Measurements from ENCODE around the gene GRID2. TPM values are rescaled to one million over a fixed set of nuclear protein-coding genes. Genes with fewer than 3 reads are reported as not detected.

Gene GRID2
- total RNA-seq, 1 experiment from 2014 or later: 2.2 TPM

- no peaks in the 10 kb centered on the region for H3K27me3 ChIP-seq (ENCODE audit: low read length)
- H3K9me2 ChIP-seq (replicated peaks; ENCODE audit: low read length): no peaks in the 10 kb centered on the region
- TF ChIP-seq CTCF (conservative IDR thresholded peaks at IDR 0.05; ENCODE audit: low read depth, low read length) (no peak), EZH2 (IDR thresholded peaks at IDR 0.05; ENCODE audit: low read length, unreplicated experiment) (no peak), EZH2phosphoT487 (IDR thresholded peaks at IDR 0.05; ENCODE audit: borderline replicate concordance, low read length) (no peak)
- H3K4me3 ChIP-seq (ENCODE audit: low read length): no peak overlapping the region
- ChIA-PET CTCF (no interaction called here), POLR2A (ENCODE audit: unreplicated experiment) (interaction anchor here (0.7 kb wide), 1 partner anchor 245 kb away, joined by 5 read pairs; no protein-coding TSS in a partner anchor)
- ATAC-seq (no peak), DNase-seq (no peak)
- no peaks in the 10 kb centered on the region for H3K9me3 ChIP-seq (ENCODE audit: low read length)
- intact Hi-C loops (cut with micrococcal nuclease): no loop called here
- no TSS peak for BruUV-seq (replicated peaks)
- no peak overlapping the region for H3K27ac ChIP-seq (ENCODE audit: low read length)
- H3F3A ChIP-seq (ENCODE audit: low read length, unreplicated experiment): no peaks in the 10 kb centered on the region
- no peak overlapping the region for H3K9ac ChIP-seq (ENCODE audit: low read length)
- no peak overlapping the region for H2AFZ ChIP-seq (ENCODE audit: low read length)
- no peak overlapping the region for H3K4me2 ChIP-seq (ENCODE audit: low read length)
- H3K4me1 ChIP-seq (ENCODE audit: insufficient read depth, low read length): no peaks in the 10 kb centered on the region
- no peaks in the 10 kb centered on the region for H4K20me1 ChIP-seq (ENCODE audit: low read length)
- no peaks in the 10 kb centered on the region for H3K79me2 ChIP-seq (ENCODE audit: low read length)
- H3K36me3 ChIP-seq (ENCODE audit: low read depth, low read length): no peaks in the 10 kb centered on the region
Measured at GRCh38 chr4:93744961-93745360, 1441.2 kb downstream of the GRID2 start.

GRCh38 chr4:93746031-93746430 lies 1442.3 kb downstream of the GRID2 start:
- H3K79me2 ChIP-seq (ENCODE audit: low read length): no peaks in the 10 kb centered on the region
- ATAC-seq (no peak), DNase-seq (no peak)
- intact Hi-C loops (cut with micrococcal nuclease): no loop called here
- no peak overlapping the region for H2AFZ ChIP-seq (ENCODE audit: low read length)
- no peaks in the 10 kb centered on the region for H3F3A ChIP-seq (ENCODE audit: low read length, unreplicated experiment)
- ChIA-PET CTCF (no interaction called here), POLR2A (ENCODE audit: unreplicated experiment) (interaction anchor here (0.5 kb wide), 1 partner anchor 27 kb away, joined by 4 read pairs; no protein-coding TSS in a partner anchor)
- no peaks in the 10 kb centered on the region for H3K27me3 ChIP-seq (ENCODE audit: low read length)
- H3K4me1 ChIP-seq (ENCODE audit: insufficient read depth, low read length): no peaks in the 10 kb centered on the region
- H3K9me2 ChIP-seq (replicated peaks; ENCODE audit: low read length): no peaks in the 10 kb centered on the region
- H3K4me2 ChIP-seq (ENCODE audit: low read length): no peak overlapping the region
- no peaks in the 10 kb centered on the region for H3K36me3 ChIP-seq (ENCODE audit: low read depth, low read length)
- no peaks in the 10 kb centered on the region for H3K9me3 ChIP-seq (ENCODE audit: low read length)
- no peak overlapping the region for H3K9ac ChIP-seq (ENCODE audit: low read length)
- H3K27ac ChIP-seq (ENCODE audit: low read length): no peak overlapping the region
- BruUV-seq (replicated peaks): no TSS peak
- no peak overlapping the region for H3K4me3 ChIP-seq (ENCODE audit: low read length)
- no peak for TF ChIP-seq EZH2 (IDR thresholded peaks at IDR 0.05; ENCODE audit: low read length, unreplicated experiment)
- TF ChIP-seq CTCF (conservative IDR thresholded peaks at IDR 0.05; ENCODE audit: low read depth, low read length): no peak
- no peaks in the 10 kb centered on the region for H4K20me1 ChIP-seq (ENCODE audit: low read length)

DNA sequence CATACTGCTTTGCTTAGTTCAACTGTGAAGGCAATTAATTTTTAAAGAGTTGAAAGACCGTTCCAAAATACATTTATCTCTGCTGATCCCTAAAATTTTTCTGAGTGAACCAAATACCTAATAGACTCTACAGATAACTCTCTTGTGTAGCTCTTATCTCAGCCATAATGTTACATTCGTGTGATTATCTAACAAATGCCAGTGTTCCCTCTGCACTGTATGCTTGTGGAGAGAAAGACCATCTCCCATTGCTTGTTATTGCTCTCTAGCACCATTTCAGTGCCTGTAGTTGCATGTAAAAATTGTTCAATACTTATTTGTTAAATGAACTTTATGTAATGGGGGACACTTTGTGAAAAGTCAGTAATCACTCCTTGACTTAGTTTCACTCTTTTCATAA lies 1443.5 kb downstream of the GRID2 start:
- ATAC-seq (no peak), DNase-seq (no peak)
- no peak overlapping the region for H3K27ac ChIP-seq (ENCODE audit: low read length)
- no peak overlapping the region for H3K9ac ChIP-seq (ENCODE audit: low read length)
- no peak overlapping the region for H3K4me2 ChIP-seq (ENCODE audit: low read length)
- BruUV-seq (replicated peaks): no TSS peak
- intact Hi-C loops (cut with micrococcal nuclease): no loop called here
- no peak overlapping the region for H2AFZ ChIP-seq (ENCODE audit: low read length)
- POLR2A ChIA-PET (ENCODE audit: unreplicated experiment): no interaction called here
- TF ChIP-seq EZH2phosphoT487 (IDR thresholded peaks at IDR 0.05; ENCODE audit: borderline replicate concordance, low read length) (no peak), EZH2 (IDR thresholded peaks at IDR 0.05; ENCODE audit: low read length, unreplicated experiment) (no peak), CTCF (conservative IDR thresholded peaks at IDR 0.05; ENCODE audit: low read depth, low read length) (no peak)
- H3K9me3 ChIP-seq (ENCODE audit: low read length): no peaks in the 10 kb centered on the region
- no peaks in the 10 kb centered on the region for H3K36me3 ChIP-seq (ENCODE audit: low read depth, low read length)
- CTCF ChIA-PET: no interaction called here
- no peaks in the 10 kb centered on the region for H4K20me1 ChIP-seq (ENCODE audit: low read length)
- H3K79me2 ChIP-seq (ENCODE audit: low read length): no peaks in the 10 kb centered on the region
- no peak overlapping the region for H3K4me3 ChIP-seq (ENCODE audit: low read length)
- H3K4me1 ChIP-seq (ENCODE audit: insufficient read depth, low read length): no peaks in the 10 kb centered on the region
- no peaks in the 10 kb centered on the region for H3K9me2 ChIP-seq (replicated peaks; ENCODE audit: low read length)
- H3K27me3 ChIP-seq (ENCODE audit: low read length): no peaks in the 10 kb centered on the region
- H3F3A ChIP-seq (ENCODE audit: low read length, unreplicated experiment): no peaks in the 10 kb centered on the region
